Ramos (cell line): Measurements from ENCODE around the gene POC1B.

ENCODE experiments used
- in situ Hi-C: fragments of 300-500 bp; cut with MboI; formaldehyde crosslinking; loops from one replicate; pipeline ENCODE4 v1.14.3; 2022; ENCODE audit warnings: low sequenced_read_pairs; ENCODE audit not compliant: unreplicated experiment

Gene POC1B

GRCh38 chr12:89540586-89540985, 14.7 kb upstream of the POC1B start:
- in situ Hi-C loops: loop anchor here (25.0 kb wide), 1 partner anchor 1397 kb away; no protein-coding TSS in a partner anchor

GRCh38 chr12:89539426-89540223, 13.8 kb upstream of the POC1B start:
- in situ Hi-C loops: loop anchor here (10.0 to 25.0 kb wide), 2 partner anchors 565 to 1398 kb away; no protein-coding TSS in a partner anchor

GRCh38 chr12:89538897-89539296, 13.1 kb upstream of the POC1B start:
- in situ Hi-C loops: loop anchor here (10.0 to 25.0 kb wide), 2 partner anchors 566 to 1398 kb away; no protein-coding TSS in a partner anchor

GRCh38 chr12:89537389-89537788, 11.5 kb upstream of the POC1B start:
- in situ Hi-C loops: loop anchor here (10.0 to 25.0 kb wide), 2 partner anchors 567 to 1400 kb away; no protein-coding TSS in a partner anchor

GRCh38 chr12:89529738-89530137, 3.9 kb upstream of the POC1B start:
- in situ Hi-C loops: loop anchor here (10.0 to 25.0 kb wide), 3 partner anchors 515 to 1408 kb away; no protein-coding TSS in a partner anchor

GRCh38 chr12:89528434-89528833, 2.6 kb upstream of the POC1B start:
- in situ Hi-C loops: loop anchor here (10.0 to 25.0 kb wide), 2 partner anchors 514 to 1409 kb away; no protein-coding TSS in a partner anchor

GRCh38 chr12:89525305-89525823, 483 bp downstream of the POC1B start:
- in situ Hi-C loops: loop anchor here (10.0 to 25.0 kb wide), 2 partner anchors 511 to 1412 kb away; no protein-coding TSS in a partner anchor

- in situ Hi-C loops: loop anchor here (10.0 to 25.0 kb wide), 2 partner anchors 510 to 1413 kb away; no protein-coding TSS in a partner anchor
These were observed 1.1 kb downstream of the POC1B start, which contains the start of gene GALNT4 for GRCh38 chr12:89524541-89525304. Gene GALNT4, minus strand, starts transcription at chr12:89524796. Its CDS starts 247 bp downstream, at chr12:89524549.

- in situ Hi-C loops: loop anchor here (10.0 kb wide), 1 partner anchor 509 kb away; no protein-coding TSS in a partner anchor
These were observed 1.9 kb downstream of the POC1B start for GRCh38 chr12:89523843-89524540.

GRCh38 chr12:89523393-89523792, 2.5 kb downstream of the POC1B start:
- in situ Hi-C loops: loop anchor here (10.0 kb wide), 1 partner anchor 509 kb away; no protein-coding TSS in a partner anchor

- in situ Hi-C loops: loop anchor here (10.0 kb wide), 1 partner anchor 507 kb away; no protein-coding TSS in a partner anchor
These were observed 4.3 kb downstream of the POC1B start for GRCh38 chr12:89521364-89522223.

GRCh38 chr12:89517720-89518119, 8.1 kb downstream of the POC1B start:
- in situ Hi-C loops: no loop called here

GRCh38 chr12:89516633-89517032, 9.2 kb downstream of the POC1B start:
- in situ Hi-C loops: no loop called here

- in situ Hi-C loops: no loop called here
These were observed 11.1 kb downstream of the POC1B start for GRCh38 chr12:89514751-89515150.

GRCh38 chr12:89513544-89513943, 12.3 kb downstream of the POC1B start:
- in situ Hi-C loops: no loop called here

GRCh38 chr12:89507015-89507824, 18.6 kb downstream of the POC1B start:
- in situ Hi-C loops: no loop called here

GRCh38 chr12:89506050-89506449, 19.8 kb downstream of the POC1B start:
- in situ Hi-C loops: no loop called here
